ENCODE measurements around the gene ALKAL2.

DNA sequence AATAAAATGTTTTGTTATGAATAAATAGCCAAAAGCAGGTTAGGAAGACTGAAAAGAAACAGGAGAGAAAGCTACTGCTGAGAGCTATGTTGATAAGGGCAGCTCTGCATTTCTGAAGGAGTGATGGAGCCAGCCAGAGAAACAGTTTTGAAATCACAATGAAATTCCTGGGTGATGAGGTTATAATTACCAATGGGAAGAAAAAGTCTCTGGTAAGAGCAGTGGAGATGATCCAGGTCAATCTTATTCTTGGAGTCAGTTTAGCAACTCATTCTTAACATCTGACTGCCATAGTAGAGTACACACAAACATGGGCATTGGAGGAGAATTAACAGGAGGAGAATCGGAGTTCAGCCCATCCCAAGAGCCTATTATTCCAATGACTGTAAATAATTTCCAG, 2.4 kb downstream of the ALKAL2 start:
- TF ChIP-seq EZH2phosphoT487 (IDR thresholded peaks at IDR 0.05; ENCODE audit: low read length) (no peak), EZH2 (optimal IDR thresholded peaks at IDR 0.05; ENCODE audit: low read depth, low read length) (no peak)
- TF ChIP-seq, protein P1, sequence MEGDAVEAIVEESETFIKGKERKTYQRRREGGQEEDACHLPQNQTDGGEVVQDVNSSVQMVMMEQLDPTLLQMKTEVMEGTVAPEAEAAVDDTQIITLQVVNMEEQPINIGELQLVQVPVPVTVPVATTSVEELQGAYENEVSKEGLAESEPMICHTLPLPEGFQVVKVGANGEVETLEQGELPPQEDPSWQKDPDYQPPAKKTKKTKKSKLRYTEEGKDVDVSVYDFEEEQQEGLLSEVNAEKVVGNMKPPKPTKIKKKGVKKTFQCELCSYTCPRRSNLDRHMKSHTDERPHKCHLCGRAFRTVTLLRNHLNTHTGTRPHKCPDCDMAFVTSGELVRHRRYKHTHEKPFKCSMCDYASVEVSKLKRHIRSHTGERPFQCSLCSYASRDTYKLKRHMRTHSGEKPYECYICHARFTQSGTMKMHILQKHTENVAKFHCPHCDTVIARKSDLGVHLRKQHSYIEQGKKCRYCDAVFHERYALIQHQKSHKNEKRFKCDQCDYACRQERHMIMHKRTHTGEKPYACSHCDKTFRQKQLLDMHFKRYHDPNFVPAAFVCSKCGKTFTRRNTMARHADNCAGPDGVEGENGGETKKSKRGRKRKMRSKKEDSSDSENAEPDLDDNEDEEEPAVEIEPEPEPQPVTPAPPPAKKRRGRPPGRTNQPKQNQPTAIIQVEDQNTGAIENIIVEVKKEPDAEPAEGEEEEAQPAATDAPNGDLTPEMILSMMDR (IDR thresholded peaks at IDR 0.05; ENCODE audit: low read length) = no peak
